GM18907 (cell line): ENCODE data around the gene DNASE1L1.

Source experiments
- ATAC-seq: cut with Tn5 transposase; IDR thresholded peaks from one replicate; pipeline ENCODE4 v1.9.1; 2021; ENCODE audit warnings: mild to moderate bottlenecking, moderate library complexity; ENCODE audit not compliant: unreplicated experiment

Gene DNASE1L1

GRCh38 chrX:154384284-154384892 is 24.7 kb downstream of the DNASE1L1 start:
- no peak for ATAC-seq

- no peak for ATAC-seq
Measured at GRCh38 chrX:154383359-154384283, 25.4 kb downstream of the DNASE1L1 start.

- ATAC-seq: no peak
Measured at GRCh38 chrX:154382483-154383069, 26.5 kb downstream of the DNASE1L1 start.

- ATAC-seq: no peak
Measured at GRCh38 chrX:154381271-154381670, 27.8 kb downstream of the DNASE1L1 start.

- no peak for ATAC-seq
Measured at GRCh38 chrX:154380787-154381186, 28.3 kb downstream of the DNASE1L1 start.

GRCh38 chrX:154380153-154380552 is 28.9 kb downstream of the DNASE1L1 start:
- ATAC-seq: no peak

GRCh38 chrX:154379569-154379951 is 29.5 kb downstream of the DNASE1L1 start:
- no peak for ATAC-seq

GRCh38 chrX:154378799-154379568 is 30.1 kb downstream of the DNASE1L1 start, which contains the start of gene EMD:
TSS of gene EMD (plus strand) at chrX:154379295. CDS start at chrX:154379485, 190 bp downstream.
- ATAC-seq: peak; percentile 82

GRCh38 chrX:154378059-154378798 is 30.8 kb downstream of the DNASE1L1 start:
- peak; percentile 1 for ATAC-seq

GRCh38 chrX:154376774-154377173 is 32.3 kb downstream of the DNASE1L1 start:
- no peak for ATAC-seq

- ATAC-seq: no peak
Measured at GRCh38 chrX:154375156-154375504, 33.9 kb downstream of the DNASE1L1 start.

- ATAC-seq: no peak
Measured at GRCh38 chrX:154374313-154375155, 34.5 kb downstream of the DNASE1L1 start, which contains the start of gene FLNA. TSS of gene FLNA (minus strand) at chrX:154374634. CDS start at chrX:154371245, 3,389 bp downstream.

GRCh38 chrX:154373340-154374306 is 35.4 kb downstream of the DNASE1L1 start:
- ATAC-seq: no peak

- ATAC-seq: no peak
Measured at GRCh38 chrX:154372612-154373022, 36.4 kb downstream of the DNASE1L1 start.

- ATAC-seq: no peak
Measured at GRCh38 chrX:154371789-154372300, 37.2 kb downstream of the DNASE1L1 start.

- ATAC-seq: peak; percentile 45
Measured at GRCh38 chrX:154371017-154371788, 37.9 kb downstream of the DNASE1L1 start.
